ENCODE data around the gene NF1. TPM values are rescaled to one million over a fixed set of nuclear protein-coding genes. Genes with fewer than 3 reads are reported as not detected.

Gene NF1
- total RNA-seq, 1 donor from 2014 or later = 42.5 TPM

- H3K36me3 ChIP-seq = no peaks in the 10 kb centered on the region
- no peak overlapping the region for H3K4me3 ChIP-seq
- intact Hi-C loops (cut with micrococcal nuclease) = no loop called here
- no peak overlapping the region for H3K27ac ChIP-seq (replicated peaks)
- H3K27me3 ChIP-seq (ENCODE audit: low read depth) = no peaks in the 10 kb centered on the region
- no peaks in the 10 kb centered on the region for H3K9me3 ChIP-seq (replicated peaks)
- H3K4me1 ChIP-seq = peaks cover 4% of the 10 kb centered on the region
- no peak for DNase-seq
- TF ChIP-seq CTCF (IDR thresholded peaks at IDR 0.05; ENCODE audit: borderline replicate concordance) = no peak
Observed at GRCh38 chr17:31061678-31062077, 33.1 kb upstream of the NF1 start.

DNA sequence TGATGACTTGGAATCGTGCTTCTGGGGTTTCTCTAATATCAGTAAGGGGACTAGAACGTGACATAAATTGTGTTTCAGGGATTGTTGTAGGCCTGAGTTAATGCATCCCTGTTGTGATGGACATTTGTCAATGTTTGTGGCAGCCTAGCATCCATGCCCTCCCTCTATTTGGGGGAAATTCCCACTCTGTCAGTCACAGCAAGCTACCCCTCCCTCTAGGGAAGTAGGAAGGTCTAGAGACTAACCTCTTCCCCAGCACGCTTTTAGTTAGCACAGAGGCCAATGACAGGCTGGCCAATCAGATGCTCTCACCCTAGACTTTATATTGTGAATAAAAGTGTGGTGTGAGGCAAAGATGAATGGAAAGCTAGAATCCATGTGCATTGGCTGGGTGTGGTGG is 32.4 kb upstream of the NF1 start:
- H3K36me3 ChIP-seq = no peaks in the 10 kb centered on the region
- DNase-seq = no peak
- H3K27me3 ChIP-seq (ENCODE audit: low read depth) = no peaks in the 10 kb centered on the region
- H3K27ac ChIP-seq (replicated peaks) = no peak overlapping the region
- H3K9me3 ChIP-seq (replicated peaks) = no peaks in the 10 kb centered on the region
- H3K4me3 ChIP-seq = no peak overlapping the region
- intact Hi-C loops (cut with micrococcal nuclease) = no loop called here
- no peak for TF ChIP-seq CTCF (IDR thresholded peaks at IDR 0.05; ENCODE audit: borderline replicate concordance)
- H3K4me1 ChIP-seq = peaks cover 6% of the 10 kb centered on the region

GRCh38 chr17:31064707-31065106 is 30.1 kb upstream of the NF1 start:
- no peak overlapping the region for H3K27ac ChIP-seq (replicated peaks)
- no peaks in the 10 kb centered on the region for H3K36me3 ChIP-seq
- no peak overlapping the region for H3K4me3 ChIP-seq
- no peaks in the 10 kb centered on the region for H3K27me3 ChIP-seq (ENCODE audit: low read depth)
- TF ChIP-seq CTCF (IDR thresholded peaks at IDR 0.05; ENCODE audit: borderline replicate concordance) = no peak
- intact Hi-C loops (cut with micrococcal nuclease) = no loop called here
- no peaks in the 10 kb centered on the region for H3K9me3 ChIP-seq (replicated peaks)
- peaks cover 17% of the 10 kb centered on the region for H3K4me1 ChIP-seq
- DNase-seq = no peak

GRCh38 chr17:31067691-31068184 is 27.0 kb upstream of the NF1 start:
- peaks cover 13% of the 10 kb centered on the region for H3K4me1 ChIP-seq
- H3K36me3 ChIP-seq = no peaks in the 10 kb centered on the region
- no peak overlapping the region for H3K4me3 ChIP-seq
- no peaks in the 10 kb centered on the region for H3K27me3 ChIP-seq (ENCODE audit: low read depth)
- no peak for DNase-seq
- no peak for TF ChIP-seq CTCF (IDR thresholded peaks at IDR 0.05; ENCODE audit: borderline replicate concordance)
- peak overlapping the region; percentile 62 for H3K27ac ChIP-seq (replicated peaks)
- no peaks in the 10 kb centered on the region for H3K9me3 ChIP-seq (replicated peaks)
- intact Hi-C loops (cut with micrococcal nuclease) = no loop called here

- no peaks in the 10 kb centered on the region for H3K36me3 ChIP-seq
- intact Hi-C loops (cut with micrococcal nuclease) = no loop called here
- H3K4me1 ChIP-seq = peaks cover 13% of the 10 kb centered on the region
- H3K27ac ChIP-seq (replicated peaks) = peak overlapping the region; percentile 62
- peak; percentile 42 for TF ChIP-seq CTCF (IDR thresholded peaks at IDR 0.05; ENCODE audit: borderline replicate concordance)
- H3K4me3 ChIP-seq = no peak overlapping the region
- H3K27me3 ChIP-seq (ENCODE audit: low read depth) = no peaks in the 10 kb centered on the region
- DNase-seq = no peak
- H3K9me3 ChIP-seq (replicated peaks) = no peaks in the 10 kb centered on the region
Observed at GRCh38 chr17:31068291-31068690, 26.5 kb upstream of the NF1 start.

DNA sequence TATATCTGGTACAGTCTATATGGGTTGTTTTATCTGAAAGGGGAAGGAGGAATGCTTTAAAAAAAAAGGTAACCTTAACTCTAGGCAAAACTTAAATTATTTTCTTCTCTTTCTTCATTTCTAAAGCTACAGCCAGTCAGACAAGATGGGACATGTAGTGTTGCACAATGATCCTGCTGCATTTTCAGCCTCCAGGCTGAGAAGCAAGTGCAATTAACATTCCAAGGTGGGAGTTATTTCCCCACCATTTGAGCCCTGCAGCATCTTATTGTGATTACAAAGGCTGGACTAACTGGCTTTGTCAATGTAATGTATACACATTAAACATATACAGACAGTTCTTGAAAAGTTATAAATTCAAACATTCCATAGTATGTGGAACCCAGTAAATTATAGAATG is 22.6 kb upstream of the NF1 start:
- no peaks in the 10 kb centered on the region for H3K9me3 ChIP-seq (replicated peaks)
- DNase-seq = no peak
- intact Hi-C loops (cut with micrococcal nuclease) = no loop called here
- H3K4me3 ChIP-seq = no peak overlapping the region
- TF ChIP-seq CTCF (IDR thresholded peaks at IDR 0.05; ENCODE audit: borderline replicate concordance) = no peak
- H3K36me3 ChIP-seq = no peaks in the 10 kb centered on the region
- H3K27me3 ChIP-seq (ENCODE audit: low read depth) = no peaks in the 10 kb centered on the region
- H3K4me1 ChIP-seq = peaks cover 13% of the 10 kb centered on the region
- no peak overlapping the region for H3K27ac ChIP-seq (replicated peaks)

Measured in left ventricle myocardium inferior (tissue), 1 donor.